OCI-LY1 (cell line): Measurements from ENCODE around the gene CXCL17.

Experiments used
- EZH2 ChIP-seq: fragments of 200-600 bp; sonication (generic), shearing (Covaris generic); IDR thresholded peaks from 2 replicates; pipeline ENCODE4 v1.8.0; 2017; ENCODE audit warnings: borderline replicate concordance, mixed run types, mild to moderate bottlenecking, antibody characterized with exemption, low read length, moderate library complexity, mixed read lengths
- TF ChIP-seq, protein P1 (sequence below): fragments of 200-600 bp; sonication (generic), shearing (Covaris generic); IDR thresholded peaks from 2 replicates; pipeline ENCODE4 v1.5.1; 2017; ENCODE audit warnings: mild to moderate bottlenecking, antibody characterized with exemption, low read length, moderate library complexity, mixed read lengths

DNA sequence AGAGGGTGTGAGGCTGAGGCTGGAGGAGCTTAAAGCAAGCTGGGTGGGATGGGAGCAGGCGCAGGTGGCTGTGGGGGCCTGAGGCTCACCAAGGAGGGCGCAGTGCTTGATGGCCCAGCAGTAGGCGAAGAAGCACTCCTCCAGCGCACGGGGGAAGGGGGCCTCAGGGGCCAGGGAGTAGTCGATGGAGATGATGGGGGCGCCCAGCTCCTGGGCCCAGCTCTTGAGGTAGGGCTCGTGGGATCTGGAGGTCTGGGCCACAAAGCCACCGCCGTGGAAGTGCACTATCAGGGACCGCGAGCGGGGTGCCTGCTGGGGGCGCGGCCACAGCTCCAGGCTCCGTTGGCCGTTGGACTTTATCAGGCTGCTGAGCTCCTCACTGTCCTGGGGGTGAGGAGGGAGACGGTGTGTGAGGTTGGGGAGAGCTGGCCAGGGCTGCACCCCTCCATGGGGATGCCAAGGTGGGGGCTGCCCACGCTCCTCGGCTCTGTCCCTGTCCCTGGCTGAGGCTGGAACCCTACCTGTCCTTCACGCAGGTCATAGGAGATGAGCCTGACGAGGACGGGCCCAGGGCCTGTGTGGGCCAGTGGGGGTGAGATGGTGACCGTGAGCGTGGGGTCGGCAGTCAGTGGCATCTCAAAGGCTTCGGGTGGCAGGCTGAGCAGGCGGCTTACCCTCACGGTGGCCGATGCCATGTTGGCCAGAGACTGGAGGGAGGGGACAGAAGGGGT, 35.5 kb downstream of the CXCL17 start:
- TF ChIP-seq, protein P1, sequence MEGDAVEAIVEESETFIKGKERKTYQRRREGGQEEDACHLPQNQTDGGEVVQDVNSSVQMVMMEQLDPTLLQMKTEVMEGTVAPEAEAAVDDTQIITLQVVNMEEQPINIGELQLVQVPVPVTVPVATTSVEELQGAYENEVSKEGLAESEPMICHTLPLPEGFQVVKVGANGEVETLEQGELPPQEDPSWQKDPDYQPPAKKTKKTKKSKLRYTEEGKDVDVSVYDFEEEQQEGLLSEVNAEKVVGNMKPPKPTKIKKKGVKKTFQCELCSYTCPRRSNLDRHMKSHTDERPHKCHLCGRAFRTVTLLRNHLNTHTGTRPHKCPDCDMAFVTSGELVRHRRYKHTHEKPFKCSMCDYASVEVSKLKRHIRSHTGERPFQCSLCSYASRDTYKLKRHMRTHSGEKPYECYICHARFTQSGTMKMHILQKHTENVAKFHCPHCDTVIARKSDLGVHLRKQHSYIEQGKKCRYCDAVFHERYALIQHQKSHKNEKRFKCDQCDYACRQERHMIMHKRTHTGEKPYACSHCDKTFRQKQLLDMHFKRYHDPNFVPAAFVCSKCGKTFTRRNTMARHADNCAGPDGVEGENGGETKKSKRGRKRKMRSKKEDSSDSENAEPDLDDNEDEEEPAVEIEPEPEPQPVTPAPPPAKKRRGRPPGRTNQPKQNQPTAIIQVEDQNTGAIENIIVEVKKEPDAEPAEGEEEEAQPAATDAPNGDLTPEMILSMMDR: no peak
- no peak for TF ChIP-seq EZH2
